ENCODE measurements around the gene NTNG1. TPM values are rescaled to one million over a fixed set of nuclear protein-coding genes. Genes with fewer than 3 reads are reported as not detected.

Gene NTNG1
- total RNA-seq, 2 experiments from 2014 or later = 2.3 to 5.9 TPM

- H3K9me3 ChIP-seq (ENCODE audit: low read length) = no peaks in the 10 kb centered on the region
- intact Hi-C loops (cut with micrococcal nuclease; ENCODE audit: unreplicated experiment) = no loop called here
- H3K4me3 ChIP-seq (ENCODE audit: low read depth, low read length, poor library complexity, severe bottlenecking) = no peak overlapping the region
- CTCF ChIA-PET (ENCODE audit: unreplicated experiment) = no interaction called here
- no peaks in the 10 kb centered on the region for H3K36me3 ChIP-seq (ENCODE audit: insufficient read depth, low read length)
- no peaks in the 10 kb centered on the region for H4K20me1 ChIP-seq (ENCODE audit: insufficient read depth, low read length)
- no peaks in the 10 kb centered on the region for H3K9me2 ChIP-seq (ENCODE audit: insufficient read depth, low read length)
- H3K4me1 ChIP-seq (ENCODE audit: insufficient read depth, low read length, poor library complexity, severe bottlenecking) = no peaks in the 10 kb centered on the region
- H3K27ac ChIP-seq (ENCODE audit: low read depth, low read length, poor library complexity, severe bottlenecking) = no peak overlapping the region
- POLR2A ChIA-PET = no interaction called here
- H2AFZ ChIP-seq (ENCODE audit: low read length) = no peak overlapping the region
- H3K79me2 ChIP-seq (ENCODE audit: insufficient read depth, low read depth, low read length) = no peaks in the 10 kb centered on the region
- TF ChIP-seq, protein P1, sequence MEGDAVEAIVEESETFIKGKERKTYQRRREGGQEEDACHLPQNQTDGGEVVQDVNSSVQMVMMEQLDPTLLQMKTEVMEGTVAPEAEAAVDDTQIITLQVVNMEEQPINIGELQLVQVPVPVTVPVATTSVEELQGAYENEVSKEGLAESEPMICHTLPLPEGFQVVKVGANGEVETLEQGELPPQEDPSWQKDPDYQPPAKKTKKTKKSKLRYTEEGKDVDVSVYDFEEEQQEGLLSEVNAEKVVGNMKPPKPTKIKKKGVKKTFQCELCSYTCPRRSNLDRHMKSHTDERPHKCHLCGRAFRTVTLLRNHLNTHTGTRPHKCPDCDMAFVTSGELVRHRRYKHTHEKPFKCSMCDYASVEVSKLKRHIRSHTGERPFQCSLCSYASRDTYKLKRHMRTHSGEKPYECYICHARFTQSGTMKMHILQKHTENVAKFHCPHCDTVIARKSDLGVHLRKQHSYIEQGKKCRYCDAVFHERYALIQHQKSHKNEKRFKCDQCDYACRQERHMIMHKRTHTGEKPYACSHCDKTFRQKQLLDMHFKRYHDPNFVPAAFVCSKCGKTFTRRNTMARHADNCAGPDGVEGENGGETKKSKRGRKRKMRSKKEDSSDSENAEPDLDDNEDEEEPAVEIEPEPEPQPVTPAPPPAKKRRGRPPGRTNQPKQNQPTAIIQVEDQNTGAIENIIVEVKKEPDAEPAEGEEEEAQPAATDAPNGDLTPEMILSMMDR (conservative IDR thresholded peaks at IDR 0.05; ENCODE audit: low read length) = no peak
- no peak for TF ChIP-seq EZH2phosphoT487 (IDR thresholded peaks at IDR 0.05; ENCODE audit: borderline replicate concordance, low read depth, low read length)
- no peak overlapping the region for H3K4me2 ChIP-seq (ENCODE audit: low read length)
- DNase-seq (ENCODE audit: low spot score) = no peak
- no TSS peak for BruUV-seq (replicated peaks)
Observed at GRCh38 chr1:107188160-107188559, 47.3 kb downstream of the NTNG1 start.

DNA sequence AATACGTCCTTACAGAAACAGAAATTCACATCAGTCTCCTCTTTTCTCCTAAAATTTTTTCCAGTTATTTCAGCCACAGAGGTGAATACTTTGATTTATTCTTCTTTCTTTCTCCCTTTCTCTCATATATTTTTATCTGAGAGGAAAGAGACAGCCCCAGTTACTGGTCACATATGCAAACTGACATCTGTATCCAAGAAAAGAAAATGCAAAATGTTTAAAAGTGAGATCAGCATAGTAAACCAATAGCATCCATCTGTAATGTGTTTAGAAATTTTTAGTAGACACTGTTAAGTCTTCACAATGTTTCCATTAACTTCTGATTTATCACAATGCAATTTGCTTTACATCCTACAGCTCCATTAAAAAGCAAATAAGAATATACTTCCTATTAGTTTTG lies 53.5 kb downstream of the NTNG1 start:
- intact Hi-C loops (cut with micrococcal nuclease; ENCODE audit: unreplicated experiment) = no loop called here
- Histone ChIP-seq H3K27ac (ENCODE audit: low read depth, low read length, poor library complexity, severe bottlenecking) (no peak overlapping the region), H3K4me1 (ENCODE audit: insufficient read depth, low read length, poor library complexity, severe bottlenecking) (peaks cover 4% of the 10 kb centered on the region), H3K4me3 (ENCODE audit: low read depth, low read length, poor library complexity, severe bottlenecking) (no peak overlapping the region), H3K9me2 (ENCODE audit: insufficient read depth, low read length) (no peaks in the 10 kb centered on the region), H3K36me3 (ENCODE audit: insufficient read depth, low read length) (no peaks in the 10 kb centered on the region), H3K79me2 (ENCODE audit: insufficient read depth, low read depth, low read length) (no peaks in the 10 kb centered on the region), H2AFZ (ENCODE audit: low read length) (no peak overlapping the region), H3K9me3 (ENCODE audit: low read length) (no peaks in the 10 kb centered on the region), H3K4me2 (ENCODE audit: low read length) (no peak overlapping the region), H4K20me1 (ENCODE audit: insufficient read depth, low read length) (no peaks in the 10 kb centered on the region)
- no peak for TF ChIP-seq EZH2phosphoT487 (IDR thresholded peaks at IDR 0.05; ENCODE audit: borderline replicate concordance, low read depth, low read length)
- TF ChIP-seq, protein P1 (conservative IDR thresholded peaks at IDR 0.05; ENCODE audit: low read length) = no peak
- POLR2A ChIA-PET = interaction anchor here (0.9 kb wide), 1 partner anchor 12 kb away, joined by 3 read pairs; no protein-coding TSS in a partner anchor
- CTCF ChIA-PET (ENCODE audit: unreplicated experiment) = no interaction called here
- BruUV-seq (replicated peaks) = no TSS peak
- DNase-seq (ENCODE audit: low spot score) = no peak

- TF ChIP-seq EZH2phosphoT487 (IDR thresholded peaks at IDR 0.05; ENCODE audit: borderline replicate concordance, low read depth, low read length) = no peak
- TF ChIP-seq, protein P1 (conservative IDR thresholded peaks at IDR 0.05; ENCODE audit: low read length) = no peak
- Histone ChIP-seq H3K27ac (ENCODE audit: low read depth, low read length, poor library complexity, severe bottlenecking) (no peak overlapping the region), H3K9me2 (ENCODE audit: insufficient read depth, low read length) (no peaks in the 10 kb centered on the region), H4K20me1 (ENCODE audit: insufficient read depth, low read length) (no peaks in the 10 kb centered on the region), H3K79me2 (ENCODE audit: insufficient read depth, low read depth, low read length) (no peaks in the 10 kb centered on the region), H3K9me3 (ENCODE audit: low read length) (no peaks in the 10 kb centered on the region), H2AFZ (ENCODE audit: low read length) (no peak overlapping the region), H3K4me3 (ENCODE audit: low read depth, low read length, poor library complexity, severe bottlenecking) (no peak overlapping the region), H3K36me3 (ENCODE audit: insufficient read depth, low read length) (no peaks in the 10 kb centered on the region), H3K4me1 (ENCODE audit: insufficient read depth, low read length, poor library complexity, severe bottlenecking) (peaks cover 4% of the 10 kb centered on the region), H3K4me2 (ENCODE audit: low read length) (no peak overlapping the region)
- POLR2A ChIA-PET = no interaction called here
- DNase-seq (ENCODE audit: low spot score) = no peak
- BruUV-seq (replicated peaks) = no TSS peak
- intact Hi-C loops (cut with micrococcal nuclease; ENCODE audit: unreplicated experiment) = no loop called here
- CTCF ChIA-PET (ENCODE audit: unreplicated experiment) = no interaction called here
Observed at GRCh38 chr1:107195476-107195875, 54.6 kb downstream of the NTNG1 start.
